Mammary epithelial cell (primary cell): Measurements from ENCODE around the gene ACVR1B.

Source experiments
- CTCF ChIP-seq, 2 donors: IDR thresholded peaks in 1 of 2; conservative IDR thresholded peaks in 1 of 2; 2 replicates each; pipeline ENCODE4 v1.5.1; 2011 to 2012; ENCODE audit warnings: inconsistent platforms in 2 of 2, low read length in 2 of 2, mild to moderate bottlenecking in 2 of 2, control low read depth in 1 of 2, low read depth in 1 of 2; ENCODE audit not compliant: insufficient read depth in 1 of 2; ENCODE audit errors: extremely low read depth in 1 of 2
- EZH2 ChIP-seq: IDR thresholded peaks from 2 replicates; pipeline ENCODE4 v1.6.1; 2012; ENCODE audit warnings: low read length, inconsistent platforms, borderline replicate concordance

GRCh38 chr12:52037248-52037861, 85.9 kb downstream of the ACVR1B start:
- TF ChIP-seq CTCF (conservative IDR thresholded peaks at IDR 0.05 in 1 of 2, IDR thresholded peaks at IDR 0.05 in 1 of 2; ENCODE audit: extremely low read depth in 1 of 2, insufficient read depth in 1 of 2, low read depth in 1 of 2, low read length in 2 of 2) (no peak), EZH2 (no peak)
